MM.1S (cell line): Measurements from ENCODE around the gene FAR2.

Experiments used
- DNase-seq: peaks from one replicate; pipeline ENCODE4 v3.0.0-alpha.2; 2015
- H2AFZ ChIP-seq: fragments of 300-600 bp; sonication (generic); 2 replicates; pipeline ENCODE4 v1.6.0; 2016; ENCODE audit warnings: antibody characterized with exemption, low read length
- H3F3A ChIP-seq: fragments of 300-600 bp; sonication (generic); 2 replicates; pipeline ENCODE4 v1.6.1; 2016; ENCODE audit warnings: mild to moderate bottlenecking, antibody characterized with exemption, low read length, moderate library complexity, mixed read lengths; ENCODE audit not compliant: insufficient read depth
- H3K27ac ChIP-seq: fragments of 300-600 bp; sonication (generic); 2 replicates; pipeline ENCODE4 v1.5.1; 2016; ENCODE audit warnings: mild to moderate bottlenecking, low read length
- H3K27me3 ChIP-seq: fragments of 300-600 bp; sonication (generic); replicated peaks from 2 replicates; pipeline ENCODE4 v1.6.0; 2016; ENCODE audit warnings: low read length; ENCODE audit not compliant: insufficient read depth
- H3K36me3 ChIP-seq: fragments of 300-600 bp; sonication (generic); replicated peaks from 2 replicates; pipeline ENCODE4 v1.6.1; 2016; ENCODE audit warnings: mild to moderate bottlenecking, low read length, mixed read lengths; ENCODE audit not compliant: insufficient read depth
- H3K4me1 ChIP-seq: fragments of 300-600 bp; sonication (generic); 2 replicates; pipeline ENCODE4 v1.6.1; 2016; ENCODE audit warnings: low read length, mixed read lengths
- H3K4me2 ChIP-seq: fragments of 300-600 bp; sonication (generic); 2 replicates; pipeline ENCODE4 v1.6.0; 2016; ENCODE audit warnings: low read depth, low read length
- H3K4me3 ChIP-seq: fragments of 300-600 bp; sonication (generic); 2 replicates; pipeline ENCODE4 v1.5.1; 2016; ENCODE audit warnings: low read length, mixed read lengths
- H3K79me2 ChIP-seq: fragments of 300-600 bp; sonication (generic); 2 replicates; pipeline ENCODE4 v1.6.1; 2016; ENCODE audit warnings: mixed run types, low read length, mixed read lengths
- H3K9ac ChIP-seq: fragments of 300-600 bp; sonication (generic); 2 replicates; pipeline ENCODE4 v1.6.1; 2016; ENCODE audit warnings: low read length, mixed read lengths
- H3K9me2 ChIP-seq: fragments of 300-600 bp; sonication (generic); replicated peaks from 2 replicates; pipeline ENCODE4 v1.6.1; 2016; ENCODE audit warnings: mild to moderate bottlenecking, low read length, mixed read lengths; ENCODE audit not compliant: insufficient read depth
- H3K9me3 ChIP-seq: fragments of 300-600 bp; sonication (generic); replicated peaks from 2 replicates; pipeline ENCODE4 v1.6.1; 2016; ENCODE audit warnings: mild to moderate bottlenecking, low read length, mixed read lengths; ENCODE audit not compliant: insufficient read depth
- H4K20me1 ChIP-seq: fragments of 300-600 bp; sonication (generic); 2 replicates; pipeline ENCODE4 v1.6.1; 2016; ENCODE audit warnings: mild to moderate bottlenecking, low read length, moderate library complexity, mixed read lengths; ENCODE audit not compliant: insufficient read depth
- CTCF ChIP-seq: fragments of 300-600 bp; sonication (generic); IDR thresholded peaks from 2 replicates; pipeline ENCODE4 v1.5.1; 2016; ENCODE audit warnings: antibody characterized with exemption, low read length, mixed read lengths
- EZH2 ChIP-seq: fragments of 300-600 bp; sonication (generic); optimal IDR thresholded peaks from 2 replicates; pipeline ENCODE3; 2017; ENCODE audit warnings: low read depth, mild to moderate bottlenecking, antibody characterized with exemption, low read length, mixed read lengths
- EZH2phosphoT487 ChIP-seq: fragments of 300-600 bp; sonication (generic); IDR thresholded peaks from 2 replicates; pipeline ENCODE4 v1.6.1; 2018; ENCODE audit warnings: antibody characterized with exemption, low read length

The FAR2 gene

GRCh38 chr12:29116414-29116813 lies 32.7 kb upstream of the FAR2 start:
- Histone ChIP-seq H3K9me3 (no peaks in the 10 kb centered on the region), H3K79me2 (no peaks in the 10 kb centered on the region), H3K4me3 (no peak overlapping the region), H3F3A (0 out of 2 replicates have a peak, but pooled peaks cover under 1% of the 10 kb centered on the region), H3K4me1 (no peaks in the 10 kb centered on the region), H3K36me3 (no peaks in the 10 kb centered on the region), H3K4me2 (no peak overlapping the region), H4K20me1 (no peaks in the 10 kb centered on the region), H3K27me3 (no peaks in the 10 kb centered on the region), H3K9me2 (no peaks in the 10 kb centered on the region), H3K9ac (no peak overlapping the region), H3K27ac (no peak overlapping the region), H2AFZ (no peak overlapping the region)
- TF ChIP-seq EZH2phosphoT487: no peak
- TF ChIP-seq EZH2: no peak
- no peak for TF ChIP-seq CTCF
- DNase-seq: no peak

- no peak overlapping the region for H2AFZ ChIP-seq
- H3K27ac ChIP-seq: no peak overlapping the region
- no peak overlapping the region for H3K4me2 ChIP-seq
- no peaks in the 10 kb centered on the region for H4K20me1 ChIP-seq
- H3K4me3 ChIP-seq: no peak overlapping the region
- H3K79me2 ChIP-seq: no peaks in the 10 kb centered on the region
- no peaks in the 10 kb centered on the region for H3K4me1 ChIP-seq
- H3K9ac ChIP-seq: no peak overlapping the region
- no peaks in the 10 kb centered on the region for H3K27me3 ChIP-seq
- H3K36me3 ChIP-seq: no peaks in the 10 kb centered on the region
- H3K9me3 ChIP-seq: no peaks in the 10 kb centered on the region
- no peaks in the 10 kb centered on the region for H3K9me2 ChIP-seq
- no peak for TF ChIP-seq CTCF
- no peak for TF ChIP-seq EZH2
- TF ChIP-seq EZH2phosphoT487: no peak
- no peaks in the 10 kb centered on the region for H3F3A ChIP-seq
- DNase-seq: no peak
These were observed 17.5 kb upstream of the FAR2 start for GRCh38 chr12:29131539-29131938.

- Histone ChIP-seq H3K27ac (no peak overlapping the region), H3K79me2 (no peaks in the 10 kb centered on the region), H3K9me2 (no peaks in the 10 kb centered on the region), H3K4me3 (no peak overlapping the region), H3K9me3 (no peaks in the 10 kb centered on the region), H3K36me3 (no peaks in the 10 kb centered on the region), H3K4me2 (no peak overlapping the region), H3K9ac (no peak overlapping the region), H2AFZ (no peak overlapping the region), H3F3A (no peaks in the 10 kb centered on the region), H3K27me3 (no peaks in the 10 kb centered on the region), H3K4me1 (no peaks in the 10 kb centered on the region), H4K20me1 (no peaks in the 10 kb centered on the region)
- TF ChIP-seq EZH2phosphoT487: no peak
- TF ChIP-seq EZH2: no peak
- no peak for TF ChIP-seq CTCF
- DNase-seq: no peak
These were observed 16.8 kb upstream of the FAR2 start for GRCh38 chr12:29132316-29132715.
